ENCODE measurements around the gene CELF4. TPM values are rescaled to one million over a fixed set of nuclear protein-coding genes. Genes with fewer than 3 reads are reported as not detected.

The CELF4 gene
- total RNA-seq = 2.0 to 2.4 TPM (median 2.3 TPM) in 3 replicates

DNA sequence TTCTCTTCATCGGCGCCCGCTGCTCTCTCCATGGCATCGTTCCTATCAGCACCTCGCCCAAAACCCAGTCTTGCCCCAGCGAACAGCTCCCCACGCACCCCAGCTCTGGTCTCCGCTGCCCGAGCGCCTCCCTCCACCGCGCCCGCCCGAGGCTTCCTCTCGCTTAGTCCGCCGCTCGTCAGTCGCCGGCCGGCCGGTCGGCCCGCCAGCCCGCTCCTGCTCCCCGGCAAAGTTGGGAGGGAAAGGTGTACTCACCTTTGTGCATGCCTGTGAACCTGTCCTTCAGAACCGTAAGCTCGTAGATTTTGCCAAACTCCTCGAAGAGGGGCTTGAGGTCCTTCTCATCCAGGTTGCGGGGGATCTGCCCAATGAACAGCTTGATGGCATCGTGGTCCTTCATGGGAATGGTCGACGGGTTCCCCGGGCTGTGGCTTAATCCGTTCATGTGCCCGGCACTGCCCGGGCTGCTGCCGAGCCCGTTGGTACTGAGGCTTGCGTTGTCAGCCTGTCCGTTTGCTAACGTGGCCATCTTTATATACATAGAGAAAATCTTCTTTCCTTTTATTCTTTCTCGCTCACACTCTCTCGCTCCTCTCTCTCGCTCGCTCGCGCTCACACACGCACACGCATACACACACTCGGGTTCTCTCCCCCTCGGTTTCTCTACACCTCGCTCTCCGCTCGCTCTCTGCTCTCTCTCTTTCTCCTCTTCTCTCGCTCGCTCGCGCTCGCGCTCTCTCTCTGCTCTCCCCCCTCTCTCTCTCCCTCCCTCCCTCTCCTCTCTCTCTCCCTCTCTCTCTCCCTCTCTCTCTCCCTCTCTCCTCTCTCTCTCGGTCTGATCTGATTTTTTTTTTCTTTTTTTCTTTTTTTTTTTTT lies at the start of gene CELF4:
TSS of gene CELF4 (minus strand) at position 698 of the 876 bp plus-strand sequence.
- Mint-ChIP-seq H3K27ac (peak within 1 kb of the TSS; percentile 70), H3K27me3 (ENCODE audit: low read depth) (peaks cover 91% of the 10 kb centered on the region), H3K36me3 (no peaks in the 10 kb centered on the region), H3K9me3 (no peaks in the 10 kb centered on the region), H3K4me3 (peak within 1 kb of the TSS; percentile 76), H3K4me1 (peaks cover 9% of the 10 kb centered on the region)
- DNase-seq (ENCODE audit: low spot score in 2 of 2, unreplicated experiment in 2 of 2) = no peak
- TF ChIP-seq, protein P1, sequence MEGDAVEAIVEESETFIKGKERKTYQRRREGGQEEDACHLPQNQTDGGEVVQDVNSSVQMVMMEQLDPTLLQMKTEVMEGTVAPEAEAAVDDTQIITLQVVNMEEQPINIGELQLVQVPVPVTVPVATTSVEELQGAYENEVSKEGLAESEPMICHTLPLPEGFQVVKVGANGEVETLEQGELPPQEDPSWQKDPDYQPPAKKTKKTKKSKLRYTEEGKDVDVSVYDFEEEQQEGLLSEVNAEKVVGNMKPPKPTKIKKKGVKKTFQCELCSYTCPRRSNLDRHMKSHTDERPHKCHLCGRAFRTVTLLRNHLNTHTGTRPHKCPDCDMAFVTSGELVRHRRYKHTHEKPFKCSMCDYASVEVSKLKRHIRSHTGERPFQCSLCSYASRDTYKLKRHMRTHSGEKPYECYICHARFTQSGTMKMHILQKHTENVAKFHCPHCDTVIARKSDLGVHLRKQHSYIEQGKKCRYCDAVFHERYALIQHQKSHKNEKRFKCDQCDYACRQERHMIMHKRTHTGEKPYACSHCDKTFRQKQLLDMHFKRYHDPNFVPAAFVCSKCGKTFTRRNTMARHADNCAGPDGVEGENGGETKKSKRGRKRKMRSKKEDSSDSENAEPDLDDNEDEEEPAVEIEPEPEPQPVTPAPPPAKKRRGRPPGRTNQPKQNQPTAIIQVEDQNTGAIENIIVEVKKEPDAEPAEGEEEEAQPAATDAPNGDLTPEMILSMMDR (IDR thresholded peaks at IDR 0.05; ENCODE audit: unreplicated experiment) = no peak

DNA sequence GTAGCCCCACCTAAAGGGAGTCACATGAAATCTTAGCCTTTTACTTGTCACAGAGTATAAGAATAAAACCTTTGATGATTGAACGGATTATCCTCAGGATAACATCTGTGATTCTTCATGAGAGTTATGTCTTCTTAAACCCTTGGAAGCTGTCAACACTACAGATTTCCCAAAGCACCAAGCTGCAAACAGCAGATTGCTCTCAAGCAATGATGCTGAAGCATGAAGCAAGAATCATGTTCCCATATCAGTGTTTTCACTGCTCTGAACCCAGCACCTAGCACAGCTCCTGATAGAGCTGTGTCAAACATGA lies 47.6 kb upstream of the CELF4 start:
- no peak overlapping the region for H3K27ac Mint-ChIP-seq
- TF ChIP-seq, protein P1 (IDR thresholded peaks at IDR 0.05; ENCODE audit: unreplicated experiment) = no peak
- no peak for DNase-seq (ENCODE audit: low spot score in 2 of 2, unreplicated experiment in 2 of 2)
- no peaks in the 10 kb centered on the region for H3K9me3 Mint-ChIP-seq
- H3K36me3 Mint-ChIP-seq = no peaks in the 10 kb centered on the region
- peaks cover 55% of the 10 kb centered on the region for H3K27me3 Mint-ChIP-seq (ENCODE audit: low read depth)
- no peak overlapping the region for H3K4me3 Mint-ChIP-seq
- H3K4me1 Mint-ChIP-seq = peaks cover 4% of the 10 kb centered on the region

DNA sequence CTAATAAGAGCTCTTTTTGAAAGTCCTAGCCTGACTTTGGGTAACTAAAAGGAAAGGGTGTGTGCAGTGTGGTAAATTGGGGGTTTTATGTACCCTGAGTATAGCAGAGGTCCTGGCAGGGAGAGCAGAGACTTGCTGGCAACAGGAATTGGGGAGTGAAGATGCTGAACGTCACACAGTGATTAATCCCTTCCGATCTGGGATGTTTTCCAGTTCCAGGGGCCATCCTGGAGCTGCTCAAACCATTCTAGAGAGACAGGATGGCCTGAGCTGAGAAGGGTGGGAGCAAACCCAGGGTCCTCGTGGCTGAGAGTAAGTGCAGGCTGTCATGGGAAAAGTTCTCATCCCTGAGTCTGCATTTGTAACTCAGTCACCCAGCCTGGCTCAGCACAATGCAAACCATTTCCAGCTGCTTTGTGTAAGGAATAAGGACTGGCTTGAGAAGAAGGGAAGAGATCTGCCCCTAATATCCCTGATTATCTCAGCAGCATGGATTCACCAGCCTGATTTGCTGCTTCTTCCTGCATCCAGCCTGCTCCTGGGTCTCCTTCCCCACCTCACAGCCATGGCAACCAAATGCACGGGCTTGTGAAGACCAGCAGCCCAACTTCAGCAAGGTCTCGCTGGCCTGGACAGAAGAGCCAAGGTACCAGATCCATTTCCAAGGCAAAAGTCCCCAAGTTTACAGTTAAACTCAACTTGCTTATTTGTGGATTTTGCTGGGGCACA lies 47.1 kb upstream of the CELF4 start:
- Mint-ChIP-seq H3K4me3 (no peak overlapping the region), H3K4me1 (peaks cover 4% of the 10 kb centered on the region), H3K27me3 (ENCODE audit: low read depth) (peaks cover 59% of the 10 kb centered on the region), H3K9me3 (no peaks in the 10 kb centered on the region), H3K36me3 (no peaks in the 10 kb centered on the region), H3K27ac (no peak overlapping the region)
- no peak for DNase-seq (ENCODE audit: low spot score in 2 of 2, unreplicated experiment in 2 of 2)
- TF ChIP-seq, protein P1 (IDR thresholded peaks at IDR 0.05; ENCODE audit: unreplicated experiment) = no peak

DNA sequence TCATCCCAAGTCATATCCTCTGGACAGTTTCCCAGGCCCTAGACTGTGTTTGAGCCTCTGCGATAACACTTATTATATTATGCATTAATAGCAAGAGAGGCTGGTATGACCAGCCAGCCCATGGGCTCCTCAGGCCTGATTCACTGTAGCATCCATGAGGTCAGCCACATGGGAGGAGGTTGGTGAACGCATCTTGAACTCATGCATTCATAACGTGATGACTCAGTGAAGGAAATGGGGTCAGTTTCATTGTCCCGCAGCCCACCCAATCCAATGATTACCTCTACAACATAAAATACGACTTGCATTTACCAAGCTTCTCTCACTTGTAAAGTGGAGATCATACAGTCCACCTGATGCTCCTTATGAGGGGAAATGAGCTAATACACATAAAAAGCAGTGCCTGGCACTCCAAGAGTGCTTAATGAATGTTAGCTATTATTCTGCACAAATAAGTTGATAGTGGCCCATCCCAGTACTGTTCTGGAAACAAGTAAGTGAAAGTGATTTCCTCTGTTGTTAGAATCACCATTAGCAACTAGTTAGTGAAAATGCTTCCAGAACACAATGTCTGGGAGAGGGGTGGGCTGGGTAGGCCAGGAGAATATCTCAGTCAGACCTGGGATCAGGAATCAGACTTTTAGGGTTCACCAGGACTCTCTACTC lies 46.1 kb upstream of the CELF4 start:
- peaks cover 4% of the 10 kb centered on the region for H3K4me1 Mint-ChIP-seq
- H3K27me3 Mint-ChIP-seq (ENCODE audit: low read depth) = peaks cover 65% of the 10 kb centered on the region
- H3K36me3 Mint-ChIP-seq = no peaks in the 10 kb centered on the region
- H3K9me3 Mint-ChIP-seq = no peaks in the 10 kb centered on the region
- no peak overlapping the region for H3K27ac Mint-ChIP-seq
- TF ChIP-seq, protein P1 (IDR thresholded peaks at IDR 0.05; ENCODE audit: unreplicated experiment) = no peak
- no peak overlapping the region for H3K4me3 Mint-ChIP-seq
- no peak for DNase-seq (ENCODE audit: low spot score in 2 of 2, unreplicated experiment in 2 of 2)

DNA sequence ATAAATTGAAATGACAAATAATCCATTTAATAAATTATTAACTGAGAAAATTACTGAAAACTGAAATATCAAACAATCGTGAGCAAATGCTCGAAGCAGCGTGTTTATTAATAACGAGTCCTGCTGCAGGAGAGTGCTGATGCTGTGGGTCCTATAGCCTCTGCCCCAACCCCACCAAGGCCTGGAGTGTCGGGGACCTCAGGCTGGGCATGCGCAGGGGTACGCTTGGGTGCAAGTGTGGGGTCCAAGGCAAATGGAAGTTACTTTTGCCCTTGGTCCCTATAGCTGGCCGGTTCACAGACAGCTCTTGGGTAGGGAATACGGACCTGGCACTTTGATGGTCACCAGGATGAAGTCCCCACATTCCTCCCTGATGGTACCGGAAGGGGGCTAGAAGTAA lies 43.3 kb upstream of the CELF4 start:
- Mint-ChIP-seq H3K4me3 (no peak overlapping the region), H3K36me3 (no peaks in the 10 kb centered on the region), H3K27me3 (ENCODE audit: low read depth) (peaks cover 65% of the 10 kb centered on the region), H3K27ac (no peak overlapping the region), H3K9me3 (peaks cover 1% of the 10 kb centered on the region), H3K4me1 (peaks cover 4% of the 10 kb centered on the region)
- TF ChIP-seq, protein P1 (IDR thresholded peaks at IDR 0.05; ENCODE audit: unreplicated experiment) = no peak
- DNase-seq (ENCODE audit: low spot score in 2 of 2, unreplicated experiment in 2 of 2) = no peak

Measured in mesothelial cell of epicardium (in vitro differentiated cells).